ENCODE data around the gene ABI1.
A peak's percentile ranks its signal among the peaks of the same experiment; 100 is the strongest.

Gene ABI1

DNA sequence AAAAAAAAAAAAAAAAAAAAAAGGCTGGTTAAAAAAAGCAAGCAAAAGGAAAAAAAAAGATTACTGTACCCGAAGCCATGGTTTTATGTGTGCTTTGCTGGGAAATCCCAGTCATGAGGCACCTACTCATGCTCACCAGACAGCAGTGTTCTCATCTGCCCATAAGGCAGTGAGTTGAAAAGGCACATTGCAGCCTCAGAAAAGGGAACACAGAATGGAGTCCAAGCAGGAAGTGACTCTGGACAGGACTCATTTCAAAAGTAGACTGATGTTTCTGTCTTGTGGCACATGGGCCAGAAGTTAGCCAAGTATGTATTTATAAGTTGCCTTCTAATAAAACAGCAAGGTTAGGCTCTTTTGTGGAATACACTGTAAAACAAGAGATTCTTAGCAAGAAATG lies 123.0 kb downstream of the ABI1 start:
- Histone ChIP-seq H3K4me2 (ENCODE audit: insufficient read depth, low read length, poor library complexity, severe bottlenecking) (no peak overlapping the region), H3K23ac (ENCODE audit: low read depth, low read length, poor library complexity) (no peak overlapping the region), H2AFZ (ENCODE audit: low read length) (no peak overlapping the region), H3K9me3 (replicated peaks in 1 of 2; ENCODE audit: control insufficient read depth in 2 of 2, insufficient read depth in 1 of 2, low read depth in 1 of 2, low read length in 2 of 2) (no peaks in the 10 kb centered on the region), H2AK5ac (ENCODE audit: low read depth, low read length) (no peak overlapping the region), H4K91ac (ENCODE audit: low read depth, low read length, poor library complexity) (no peak overlapping the region), H2BK15ac (ENCODE audit: low read length) (no peak overlapping the region), H2BK120ac (ENCODE audit: low read depth, low read length) (no peak overlapping the region), H3K4ac (ENCODE audit: low read length) (no peak overlapping the region), H3K27ac (replicated peaks; ENCODE audit: low read length) (no peak overlapping the region), H3K27me3 (ENCODE audit: control insufficient read depth in 3 of 3, insufficient read depth in 3 of 3, low read depth in 1 of 3, low read length in 3 of 3) (no peaks in the 10 kb centered on the region), H3K14ac (ENCODE audit: low read length) (no peak overlapping the region), H4K8ac (ENCODE audit: low read depth, low read length) (no peak overlapping the region), H3K18ac (ENCODE audit: low read length) (no peak overlapping the region), H3K79me1 (ENCODE audit: low read depth, low read length) (no peaks in the 10 kb centered on the region), H3K36me3 (replicated peaks in 1 of 2; ENCODE audit: control insufficient read depth in 2 of 2, insufficient read depth in 2 of 2, low read length in 2 of 2) (peaks cover 9 to 78% of the 10 kb centered on the region in 2 donors), H3K4me3 (ENCODE audit: low read length in 2 of 2) (no peak overlapping the region), H3K4me1 (ENCODE audit: control insufficient read depth in 2 of 2, insufficient read depth in 1 of 2, low read depth in 1 of 2, low read length in 2 of 2) (peaks cover 7 to 13% of the 10 kb centered on the region in 2 donors), H3K9ac (ENCODE audit: low read depth, low read length, poor library complexity) (no peak overlapping the region), H2BK12ac (ENCODE audit: low read length) (no peak overlapping the region), H2BK5ac (ENCODE audit: low read length) (no peak overlapping the region)
- DNase-seq (ENCODE audit: low spot score) = no peak
- WGBS, 2 donors (ENCODE audit: extremely low coverage in 2 of 2, insufficient read length in 2 of 2, insufficient replicate concordance in 1 of 2) = no CpG with 5 or more reads among the region's 1 CpG

DNA sequence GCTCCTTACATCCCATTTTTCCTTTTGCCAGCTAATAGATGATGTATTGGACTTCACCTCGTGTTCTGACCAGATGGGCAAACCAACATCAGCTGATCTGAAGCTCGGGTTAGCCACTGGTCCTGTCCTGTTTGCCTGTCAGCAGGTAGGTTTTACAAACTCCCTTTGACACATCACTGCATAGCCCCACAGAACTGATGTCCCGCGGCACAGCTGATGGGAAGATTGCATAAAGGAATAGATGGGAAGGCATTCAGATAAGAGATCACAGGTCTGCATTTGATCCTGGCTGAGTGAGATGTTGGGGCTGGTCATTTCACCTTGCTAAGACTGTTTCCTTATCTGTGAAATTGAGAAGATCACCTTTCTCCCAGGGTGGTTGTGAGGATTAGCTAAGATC lies 125.3 kb downstream of the ABI1 start:
- Histone ChIP-seq H3K4ac (ENCODE audit: low read length) (no peak overlapping the region), H2BK5ac (ENCODE audit: low read length) (no peak overlapping the region), H3K27me3 (ENCODE audit: control insufficient read depth in 3 of 3, insufficient read depth in 3 of 3, low read depth in 1 of 3, low read length in 3 of 3) (no peaks in the 10 kb centered on the region), H3K23ac (ENCODE audit: low read depth, low read length, poor library complexity) (no peak overlapping the region), H3K9ac (ENCODE audit: low read depth, low read length, poor library complexity) (no peak overlapping the region), H3K79me1 (ENCODE audit: low read depth, low read length) (no peaks in the 10 kb centered on the region), H2AFZ (ENCODE audit: low read length) (no peak overlapping the region), H3K36me3 (replicated peaks in 1 of 2; ENCODE audit: control insufficient read depth in 2 of 2, insufficient read depth in 2 of 2, low read length in 2 of 2) (peaks cover 15 to 78% of the 10 kb centered on the region in 2 donors), H2BK120ac (ENCODE audit: low read depth, low read length) (no peak overlapping the region), H3K9me3 (replicated peaks in 1 of 2; ENCODE audit: control insufficient read depth in 2 of 2, insufficient read depth in 1 of 2, low read depth in 1 of 2, low read length in 2 of 2) (no peaks in the 10 kb centered on the region), H3K27ac (replicated peaks; ENCODE audit: low read length) (no peak overlapping the region), H4K8ac (ENCODE audit: low read depth, low read length) (no peak overlapping the region), H3K4me2 (ENCODE audit: insufficient read depth, low read length, poor library complexity, severe bottlenecking) (no peak overlapping the region), H2AK5ac (ENCODE audit: low read depth, low read length) (no peak overlapping the region), H2BK15ac (ENCODE audit: low read length) (no peak overlapping the region), H3K4me3 (ENCODE audit: low read length in 2 of 2) (no peak overlapping the region), H3K4me1 (ENCODE audit: control insufficient read depth in 2 of 2, insufficient read depth in 1 of 2, low read depth in 1 of 2, low read length in 2 of 2) (peaks cover 7 to 13% of the 10 kb centered on the region in 2 donors), H3K14ac (ENCODE audit: low read length) (no peak overlapping the region), H4K91ac (ENCODE audit: low read depth, low read length, poor library complexity) (no peak overlapping the region), H2BK12ac (ENCODE audit: low read length) (no peak overlapping the region), H3K18ac (ENCODE audit: low read length) (no peak overlapping the region)
- WGBS, 2 donors (ENCODE audit: extremely low coverage in 2 of 2, insufficient read length in 2 of 2, insufficient replicate concordance in 1 of 2) = no CpG with 5 or more reads among the region's 4 CpGs
- no peak for DNase-seq (ENCODE audit: low spot score)

DNA sequence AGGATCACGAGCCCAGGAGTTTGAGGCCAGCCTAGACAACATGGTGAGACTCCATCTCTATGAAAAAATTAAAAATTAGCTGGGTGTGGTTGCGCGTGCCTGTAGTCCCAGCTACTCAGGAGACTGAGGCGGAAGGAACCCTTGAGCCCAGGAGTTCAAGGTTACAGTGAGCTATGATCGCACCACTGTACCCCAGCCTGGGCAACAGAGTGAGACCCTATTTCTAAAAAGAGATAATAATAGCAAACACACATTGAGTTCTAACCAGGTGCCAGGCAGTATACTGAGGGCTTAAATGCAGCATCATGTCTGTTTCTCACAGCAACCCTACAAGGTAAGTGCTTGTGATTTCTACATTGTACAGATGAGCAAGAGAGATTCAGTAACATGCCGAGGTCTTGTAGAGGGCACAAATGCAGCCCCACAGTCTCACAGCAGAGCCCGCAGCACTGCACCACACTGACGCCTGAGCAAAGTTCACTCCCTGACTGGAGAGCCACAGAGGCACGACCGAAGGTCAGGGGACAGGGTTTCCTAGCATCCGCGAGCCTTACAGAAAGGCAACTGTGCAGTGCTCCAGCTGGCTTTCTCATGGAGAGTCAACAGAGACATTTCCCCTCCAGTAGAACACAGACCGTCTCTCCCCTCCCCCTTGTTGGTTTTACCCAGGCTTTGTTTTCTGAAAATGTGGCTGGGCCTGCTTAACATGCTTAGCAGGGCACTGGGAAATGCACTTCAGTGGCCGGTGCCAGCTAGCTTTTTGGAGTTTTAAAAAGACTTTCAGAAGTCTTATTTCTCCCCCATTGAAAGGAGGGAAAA lies 126.8 kb downstream of the ABI1 start:
- no peak overlapping the region for H4K91ac ChIP-seq (ENCODE audit: low read depth, low read length, poor library complexity)
- no peaks in the 10 kb centered on the region for H3K27me3 ChIP-seq (ENCODE audit: control insufficient read depth in 3 of 3, insufficient read depth in 3 of 3, low read depth in 1 of 3, low read length in 3 of 3)
- no peak overlapping the region for H3K4ac ChIP-seq (ENCODE audit: low read length)
- H3K23ac ChIP-seq (ENCODE audit: low read depth, low read length, poor library complexity) = no peak overlapping the region
- DNase-seq (ENCODE audit: low spot score) = peak; percentile 20
- no CpG with 5 or more reads among the region's 14 CpGs for WGBS, 2 donors (ENCODE audit: extremely low coverage in 2 of 2, insufficient read length in 2 of 2, insufficient replicate concordance in 1 of 2)
- H3K14ac ChIP-seq (ENCODE audit: low read length) = no peak overlapping the region
- no peaks in the 10 kb centered on the region for H3K79me1 ChIP-seq (ENCODE audit: low read depth, low read length)
- no peak overlapping the region for H2BK12ac ChIP-seq (ENCODE audit: low read length)
- H2BK15ac ChIP-seq (ENCODE audit: low read length) = no peak overlapping the region
- no peak overlapping the region for H4K8ac ChIP-seq (ENCODE audit: low read depth, low read length)
- H3K4me2 ChIP-seq (ENCODE audit: insufficient read depth, low read length, poor library complexity, severe bottlenecking) = no peak overlapping the region
- H2BK120ac ChIP-seq (ENCODE audit: low read depth, low read length) = no peak overlapping the region
- H3K4me1 ChIP-seq (ENCODE audit: control insufficient read depth in 2 of 2, insufficient read depth in 1 of 2, low read depth in 1 of 2, low read length in 2 of 2) = peaks cover 7 to 13% of the 10 kb centered on the region in 2 donors
- H3K9ac ChIP-seq (ENCODE audit: low read depth, low read length, poor library complexity) = no peak overlapping the region
- peak overlapping the region; percentile 66 for H2AFZ ChIP-seq (ENCODE audit: low read length)
- H3K27ac ChIP-seq (replicated peaks; ENCODE audit: low read length) = peak overlapping the region; percentile 65
- H3K36me3 ChIP-seq (replicated peaks in 1 of 2; ENCODE audit: control insufficient read depth in 2 of 2, insufficient read depth in 2 of 2, low read length in 2 of 2) = peaks cover 15 to 73% of the 10 kb centered on the region in 2 donors
- no peak overlapping the region for H3K18ac ChIP-seq (ENCODE audit: low read length)
- H3K4me3 ChIP-seq (ENCODE audit: low read length in 2 of 2) = no peak overlapping the region
- no peak overlapping the region for H2BK5ac ChIP-seq (ENCODE audit: low read length)
- H2AK5ac ChIP-seq (ENCODE audit: low read depth, low read length) = no peak overlapping the region
- H3K9me3 ChIP-seq (replicated peaks in 1 of 2; ENCODE audit: control insufficient read depth in 2 of 2, insufficient read depth in 1 of 2, low read depth in 1 of 2, low read length in 2 of 2) = no peaks in the 10 kb centered on the region

DNA sequence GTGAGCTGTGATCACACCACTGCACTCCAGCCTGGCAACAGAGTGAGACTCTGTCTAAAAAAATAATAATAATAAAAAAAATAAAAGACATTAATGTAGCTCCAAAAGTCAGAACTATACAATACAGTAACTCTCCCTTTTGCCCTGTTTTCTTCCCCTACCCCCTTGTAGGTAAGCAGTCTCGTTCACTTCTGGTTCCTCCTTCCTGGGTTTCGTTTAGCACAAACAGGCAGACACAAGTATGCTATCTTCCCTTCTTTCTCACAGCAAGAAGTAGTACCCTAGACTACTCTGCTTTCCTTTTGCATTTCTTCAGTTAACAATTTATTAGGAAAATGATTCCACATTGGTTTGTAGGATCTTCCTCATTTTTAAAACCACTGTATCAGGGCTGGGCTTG lies 130.2 kb downstream of the ABI1 start:
- H3K4me3 ChIP-seq (ENCODE audit: low read length in 2 of 2) = no peak overlapping the region
- DNase-seq (ENCODE audit: low spot score) = no peak
- H2BK15ac ChIP-seq (ENCODE audit: low read length) = no peak overlapping the region
- H3K9ac ChIP-seq (ENCODE audit: low read depth, low read length, poor library complexity) = no peak overlapping the region
- H3K27ac ChIP-seq (replicated peaks; ENCODE audit: low read length) = no peak overlapping the region
- no peak overlapping the region for H2BK120ac ChIP-seq (ENCODE audit: low read depth, low read length)
- no peak overlapping the region for H2BK12ac ChIP-seq (ENCODE audit: low read length)
- H2BK5ac ChIP-seq (ENCODE audit: low read length) = no peak overlapping the region
- H4K8ac ChIP-seq (ENCODE audit: low read depth, low read length) = no peak overlapping the region
- H3K4ac ChIP-seq (ENCODE audit: low read length) = no peak overlapping the region
- no peak overlapping the region for H2AK5ac ChIP-seq (ENCODE audit: low read depth, low read length)
- H3K4me2 ChIP-seq (ENCODE audit: insufficient read depth, low read length, poor library complexity, severe bottlenecking) = no peak overlapping the region
- H3K4me1 ChIP-seq (ENCODE audit: control insufficient read depth in 2 of 2, insufficient read depth in 1 of 2, low read depth in 1 of 2, low read length in 2 of 2) = peaks cover 7 to 13% of the 10 kb centered on the region in 2 donors
- H3K9me3 ChIP-seq (replicated peaks in 1 of 2; ENCODE audit: control insufficient read depth in 2 of 2, insufficient read depth in 1 of 2, low read depth in 1 of 2, low read length in 2 of 2) = no peaks in the 10 kb centered on the region
- H3K36me3 ChIP-seq (replicated peaks in 1 of 2; ENCODE audit: control insufficient read depth in 2 of 2, insufficient read depth in 2 of 2, low read length in 2 of 2) = peaks cover 16 to 68% of the 10 kb centered on the region in 2 donors
- no peak overlapping the region for H4K91ac ChIP-seq (ENCODE audit: low read depth, low read length, poor library complexity)
- no peak overlapping the region for H3K14ac ChIP-seq (ENCODE audit: low read length)
- H3K18ac ChIP-seq (ENCODE audit: low read length) = no peak overlapping the region
- no CpG with 5 or more reads among the region's 2 CpGs for WGBS, 2 donors (ENCODE audit: extremely low coverage in 2 of 2, insufficient read length in 2 of 2, insufficient replicate concordance in 1 of 2)
- no peaks in the 10 kb centered on the region for H3K79me1 ChIP-seq (ENCODE audit: low read depth, low read length)
- no peak overlapping the region for H2AFZ ChIP-seq (ENCODE audit: low read length)
- no peaks in the 10 kb centered on the region for H3K27me3 ChIP-seq (ENCODE audit: control insufficient read depth in 3 of 3, insufficient read depth in 3 of 3, low read depth in 1 of 3, low read length in 3 of 3)
- no peak overlapping the region for H3K23ac ChIP-seq (ENCODE audit: low read depth, low read length, poor library complexity)
